HepG2 (cell line): ENCODE measurements around the gene TCERG1L. TPM values are rescaled to one million over a fixed set of nuclear protein-coding genes. Genes with fewer than 3 reads are reported as not detected.

Experiments
- ATAD3A ChIP-seq: sonication (generic); formaldehyde crosslinking; IDR thresholded peaks from 2 replicates; pipeline ENCODE4 v1.4.0; 2020; ENCODE audit warnings: missing genetic modification reagents
- ATF3 ChIP-seq: sonication (generic); formaldehyde crosslinking; IDR thresholded peaks from 2 replicates; pipeline ENCODE4 v1.4.0; 2020; ENCODE audit warnings: missing genetic modification reagents
- BCLAF1 ChIP-seq: fragments of 450-650 bp; IDR thresholded peaks from 2 replicates; pipeline ENCODE4 v1.6.1; 2017; ENCODE audit warnings: mild to moderate bottlenecking
- FOXK1 ChIP-seq: sonication (generic); formaldehyde crosslinking; IDR thresholded peaks from 2 replicates; pipeline ENCODE4 v1.4.0; 2020; ENCODE audit warnings: low read depth, missing genetic modification reagents, borderline replicate concordance
- KAT7 ChIP-seq: IDR thresholded peaks from 2 replicates; pipeline ENCODE4 v1.6.1; 2018; ENCODE audit warnings: borderline replicate concordance, missing compliant biosample characterization
- SALL2 ChIP-seq: sonication (generic); formaldehyde crosslinking; IDR thresholded peaks from 2 replicates; pipeline ENCODE4 v1.8.1; 2023; ENCODE audit warnings: mild to moderate bottlenecking, missing genetic modification reagents, inconsistent platforms
- ZBTB38 ChIP-seq: sonication (generic); formaldehyde crosslinking; IDR thresholded peaks from 2 replicates; pipeline ENCODE4 v1.5.1; 2020; ENCODE audit warnings: mild to moderate bottlenecking, missing genetic modification reagents
- ZNF337 ChIP-seq: sonication (generic); formaldehyde crosslinking; IDR thresholded peaks from 2 replicates; pipeline ENCODE4 v1.5.1; 2020; ENCODE audit warnings: missing genetic modification reagents, low read depth, mild to moderate bottlenecking, borderline replicate concordance
- ZNF609 ChIP-seq: sonication (generic); formaldehyde crosslinking; IDR thresholded peaks from 2 replicates; pipeline ENCODE4 v1.4.0; 2020; ENCODE audit warnings: mild to moderate bottlenecking, missing genetic modification reagents, borderline replicate concordance
- ZNF619 ChIP-seq: sonication (generic); formaldehyde crosslinking; IDR thresholded peaks from 2 replicates; pipeline ENCODE4 v1.4.0; 2020; ENCODE audit warnings: mild to moderate bottlenecking, missing genetic modification reagents
- ZNF660 ChIP-seq: sonication (generic); formaldehyde crosslinking; IDR thresholded peaks from 2 replicates; pipeline ENCODE4 v1.5.1; 2020; ENCODE audit warnings: mild to moderate bottlenecking, low read depth, missing genetic modification reagents, borderline replicate concordance
- polyA plus RNA-seq, 8 experiments: library from polyadenylated mRNA; depleted of rRNA in 3 of 8; stranded (reverse) in 7 of 8; unstranded in 1 of 8; fragments of >200 nt; fragmentation: Illumina TruSeq in 4 of 8; extraction: Trizol in 4 of 8; gene quantifications; 2 replicates each; pipeline versions ENCODE4 v1.2.1 to v1.2.3, GENCODE V29; 2011 to 2016; ENCODE audit warnings: low read depth in 4 of 8, missing spikeins in 1 of 8, mixed read lengths in 1 of 8; ENCODE audit not compliant: insufficient read depth in 1 of 8
- total RNA-seq, 5 experiments: library from RNA; depleted of rRNA; stranded (reverse); fragments of >200 nt; fragmentation: Illumina TruSeq; extraction: Trizol; gene quantifications; 2 replicates each; pipeline ENCODE4 v1.2.3, GENCODE V29; 2016; ENCODE audit warnings: low read depth in 1 of 5

Gene TCERG1L
- total and polyA plus RNA-seq, 2 of the 13 experiments (the other 11 are each of a cell fraction or from before 2014, with no cell fraction given), result not detected

GRCh38 chr10:131110241-131110783 is 201.2 kb downstream of the TCERG1L start (continued):
- no peak for TF ChIP-seq ZNF609
- no peak for TF ChIP-seq ZNF619 (CRISPR knock-in tag)
- TF ChIP-seq BCLAF1, result no peak
- TF ChIP-seq ZNF660 (CRISPR knock-in tag), result no peak
- no peak for TF ChIP-seq KAT7 (CRISPR knock-in tag)
- no peak for TF ChIP-seq FOXK1
- no peak for TF ChIP-seq ZNF337
- TF ChIP-seq SALL2 (CRISPR knock-in tag), result no peak
- no peak for TF ChIP-seq ATAD3A
- TF ChIP-seq ATF3 (CRISPR knock-in tag), result no peak
- no peak for TF ChIP-seq ZBTB38
